H9 (cell line): ENCODE data around the gene DNAH1. TPM values are rescaled to one million over a fixed set of nuclear protein-coding genes. Genes with fewer than 3 reads are reported as not detected.

Experiments
- DNase-seq: peaks from one replicate; pipeline ENCODE4 v3.0.0-alpha.2; 2017
- H2AFZ ChIP-seq: one replicate; pipeline ENCODE4 v1.6.1; 2013; ENCODE audit warnings: mild to moderate bottlenecking, low read length, control low read depth, moderate library complexity
- H2AK5ac ChIP-seq: 2 replicates; pipeline ENCODE4 v1.6.1; 2013; ENCODE audit warnings: low read length, control low read depth, mixed read lengths; ENCODE audit not compliant: insufficient read length
- H2BK120ac ChIP-seq: one replicate; pipeline ENCODE4 v1.6.1; 2013; ENCODE audit warnings: low read depth, mild to moderate bottlenecking, low read length, control low read depth, inconsistent platforms; ENCODE audit not compliant: poor library complexity, severe bottlenecking
- H2BK12ac ChIP-seq: 2 replicates; pipeline ENCODE4 v1.6.1; 2013; ENCODE audit warnings: low read length, control low read depth, mixed read lengths, low read depth; ENCODE audit not compliant: insufficient read length
- H2BK15ac ChIP-seq: 2 replicates; pipeline ENCODE4 v1.6.1; 2013; ENCODE audit warnings: low read depth, low read length, control low read depth
- H2BK20ac ChIP-seq: one replicate; pipeline ENCODE4 v1.6.1; 2013; ENCODE audit warnings: low read depth, mild to moderate bottlenecking, low read length, control low read depth, inconsistent platforms; ENCODE audit not compliant: poor library complexity, severe bottlenecking
- H2BK5ac ChIP-seq: 2 replicates; pipeline ENCODE4 v1.6.1; 2013; ENCODE audit warnings: low read length, control low read depth, mixed read lengths; ENCODE audit not compliant: insufficient read length
- H3K14ac ChIP-seq: 2 replicates; pipeline ENCODE4 v1.6.1; 2013; ENCODE audit warnings: low read length, control low read depth; ENCODE audit not compliant: insufficient read depth
- H3K18ac ChIP-seq: 2 replicates; pipeline ENCODE4 v1.6.1; 2013; ENCODE audit warnings: low read depth, mild to moderate bottlenecking, mixed read lengths, low read length, control low read depth; ENCODE audit not compliant: insufficient read length
- H3K23ac ChIP-seq: 2 replicates; pipeline ENCODE4 v1.6.1; 2013; ENCODE audit warnings: low read length, control low read depth, mixed read lengths, low read depth; ENCODE audit not compliant: insufficient read length
- H3K23me2 ChIP-seq: 2 replicates; pipeline ENCODE4 v1.6.1; 2013; ENCODE audit warnings: low read depth, mild to moderate bottlenecking, mixed read lengths, low read length, control low read depth; ENCODE audit not compliant: insufficient read length, poor library complexity, severe bottlenecking
- H3K27ac ChIP-seq: 2 replicates; pipeline ENCODE4 v1.5.1; 2013; ENCODE audit warnings: low read length, control low read depth, mixed read lengths, low read depth; ENCODE audit not compliant: insufficient read length
- H3K27me3 ChIP-seq: 2 replicates; pipeline ENCODE4 v1.6.1; 2013; ENCODE audit warnings: low read length, control low read depth, inconsistent platforms; ENCODE audit not compliant: insufficient read depth
- H3K4ac ChIP-seq: 2 replicates; pipeline ENCODE4 v1.6.1; 2013; ENCODE audit warnings: low read depth, mild to moderate bottlenecking, control low read depth, inconsistent platforms, low read length, moderate library complexity
- H3K4me1 ChIP-seq: 2 replicates; pipeline ENCODE4 v1.6.1; 2013; ENCODE audit warnings: low read length, control low read depth, inconsistent platforms; ENCODE audit not compliant: insufficient read depth
- H3K4me2 ChIP-seq: 2 replicates; pipeline ENCODE4 v1.6.1; 2013; ENCODE audit warnings: low read length, control low read depth, mixed read lengths; ENCODE audit not compliant: insufficient read length, insufficient read depth
- H3K56ac ChIP-seq: 2 replicates; pipeline ENCODE4 v1.6.1; 2013; ENCODE audit warnings: low read depth, mild to moderate bottlenecking, mixed read lengths, low read length, control low read depth; ENCODE audit not compliant: insufficient read length
- H3K79me1 ChIP-seq: 2 replicates; pipeline ENCODE4 v1.6.1; 2013; ENCODE audit warnings: low read depth, mild to moderate bottlenecking, moderate library complexity, low read length, control low read depth, inconsistent platforms; ENCODE audit not compliant: insufficient read depth, poor library complexity, severe bottlenecking
- H3K79me2 ChIP-seq: 2 replicates; pipeline ENCODE4 v1.6.1; 2013; ENCODE audit warnings: low read length, control low read depth, inconsistent platforms; ENCODE audit not compliant: insufficient read depth
- H3K9ac ChIP-seq: 2 replicates; pipeline ENCODE4 v1.6.1; 2013; ENCODE audit warnings: low read length, control low read depth, mixed read lengths; ENCODE audit not compliant: insufficient read length; ENCODE audit errors: extremely low read depth
- H3K9me3 ChIP-seq: one replicate; pipeline ENCODE4 v1.6.1; 2013; ENCODE audit warnings: low read depth, low read length, inconsistent platforms; ENCODE audit not compliant: control insufficient read depth
- H3T11ph ChIP-seq: one replicate; pipeline ENCODE4 v1.6.1; 2013; ENCODE audit warnings: mild to moderate bottlenecking, low read length, control low read depth, inconsistent platforms
- H4K20me1 ChIP-seq: one replicate; pipeline ENCODE4 v1.6.1; 2013; ENCODE audit not compliant: control insufficient read depth, insufficient read length, insufficient read depth
- H4K5ac ChIP-seq: 2 replicates; pipeline ENCODE4 v1.6.1; 2013; ENCODE audit warnings: low read depth, mild to moderate bottlenecking, mixed read lengths, low read length, control low read depth; ENCODE audit not compliant: insufficient read length
- H4K8ac ChIP-seq: replicated peaks from 2 replicates; pipeline ENCODE4 v1.6.1; 2013; ENCODE audit warnings: low read length, control low read depth, mixed read lengths, low read depth; ENCODE audit not compliant: insufficient read length
- H4K91ac ChIP-seq: 2 replicates; pipeline ENCODE4 v1.6.1; 2013; ENCODE audit warnings: low read depth, mild to moderate bottlenecking, moderate library complexity, mixed read lengths, low read length, control low read depth; ENCODE audit not compliant: insufficient read length
- H3K27ac Mint-ChIP-seq, 3 experiments: 2 replicates in 2 of 3; 3 replicates in 1 of 3; pipeline ENCODE4 v1.8.0; 2020 to 2021; ENCODE audit warnings: mixed read lengths in 3 of 3, mild to moderate bottlenecking in 1 of 3, moderate library complexity in 1 of 3
- H3K27me3 Mint-ChIP-seq: 2 replicates; pipeline ENCODE4 v1.8.0; 2021; ENCODE audit warnings: low read depth, mild to moderate bottlenecking, moderate library complexity, mixed read lengths
- H3K36me3 Mint-ChIP-seq, 3 experiments: 2 replicates in 2 of 3; 3 replicates in 1 of 3; pipeline ENCODE4 v1.8.0; 2020 to 2021; ENCODE audit warnings: low read depth in 3 of 3, mixed read lengths in 3 of 3; ENCODE audit not compliant: insufficient read depth in 1 of 3
- H3K4me1 Mint-ChIP-seq, 2 experiments: 2 replicates each; pipeline ENCODE4 v1.8.0; 2020; ENCODE audit warnings: mixed read lengths in 2 of 2
- H3K4me3 Mint-ChIP-seq, 2 experiments: 2 replicates in 1 of 2; 3 replicates in 1 of 2; pipeline ENCODE4 v1.8.0; 2020 to 2021; ENCODE audit warnings: mild to moderate bottlenecking in 2 of 2, mixed read lengths in 2 of 2, moderate library complexity in 1 of 2
- H3K9me3 Mint-ChIP-seq, 2 experiments: 2 replicates in 1 of 2; 3 replicates in 1 of 2; pipeline ENCODE4 v1.8.0; 2020; ENCODE audit warnings: mild to moderate bottlenecking in 2 of 2, mixed read lengths in 2 of 2, moderate library complexity in 1 of 2
- CTCF ChIP-seq: fragments of 200-600 bp; sonication (generic); conservative IDR thresholded peaks from 3 replicates; pipeline ENCODE4 v1.8.0; 2021; ENCODE audit warnings: antibody characterized with exemption, mild to moderate bottlenecking
- WGBS: extraction: QIAGEN DNeasy Blood & Tissue Kit; methylation state at CpG from one replicate; pipeline ENCODE4 v1.1.7; 2013; ENCODE audit warnings: missing lambda C conversion rate, low lambda C conversion rate, mixed read lengths; ENCODE audit not compliant: insufficient read length; ENCODE audit errors: extremely low coverage; 5-methylcytosine and 5-hydroxymethylcytosine counted together
- total RNA-seq: library from RNA; stranded (reverse); gene quantifications from 2 replicates; pipeline ENCODE4 v1.2.1, GENCODE V29; 2021

DNAH1 gene
- total RNA-seq, 1 experiment from 2014 or later, result 2.0 TPM

GRCh38 chr3:52399593-52399992, 83.5 kb downstream of the DNAH1 start:
- no peak overlapping the region for H3K4me3 Mint-ChIP-seq
- H2AK5ac ChIP-seq, result no peak overlapping the region
- H3K9me3 Mint-ChIP-seq, result no peaks in the 10 kb centered on the region
- no CpG with 5 or more reads among the region's 6 CpGs for WGBS
- no peak overlapping the region for H3K9ac ChIP-seq
- peaks cover 9% of the 10 kb centered on the region for H3K27me3 Mint-ChIP-seq
- no peaks in the 10 kb centered on the region for H3K79me2 ChIP-seq
- no peak overlapping the region for H3K4me2 ChIP-seq
- no peak overlapping the region for H3K27ac ChIP-seq
- H3K4me1 ChIP-seq, result no peaks in the 10 kb centered on the region
- TF ChIP-seq CTCF, result no peak
- no peak overlapping the region for H3K4ac ChIP-seq
- no peaks in the 10 kb centered on the region for H3K9me3 ChIP-seq
- no peaks in the 10 kb centered on the region for H3K27me3 ChIP-seq
- no peak overlapping the region; a peak in 1 of 7 replicates for H3K27ac Mint-ChIP-seq
- no peak overlapping the region for H2BK12ac ChIP-seq
- no peak overlapping the region for H3K14ac ChIP-seq
- H2BK20ac ChIP-seq, result no peak overlapping the region
- H3K36me3 Mint-ChIP-seq, result peaks cover 25 to 41% (median 33%) of the 10 kb centered on the region in 3 experiments
- H4K20me1 ChIP-seq, result no peaks in the 10 kb centered on the region
- H4K91ac ChIP-seq, result no peak overlapping the region
- no peak overlapping the region for H4K5ac ChIP-seq
- no peak overlapping the region for H4K8ac ChIP-seq
- H2BK15ac ChIP-seq, result no peak overlapping the region
- H3K23me2 ChIP-seq, result no peaks in the 10 kb centered on the region
- no peaks in the 10 kb centered on the region for H3K79me1 ChIP-seq
- no peak for DNase-seq
- H2BK120ac ChIP-seq, result no peak overlapping the region
- no peak overlapping the region for H3K56ac ChIP-seq
- no peak overlapping the region for H2AFZ ChIP-seq
- no peak overlapping the region for H2BK5ac ChIP-seq
- H3K4me1 Mint-ChIP-seq, result no peaks in the 10 kb centered on the region
- H3K23ac ChIP-seq, result no peak overlapping the region
- H3K18ac ChIP-seq, result no peak overlapping the region
- H3T11ph ChIP-seq, result no peak overlapping the region
